Effector memory CD4-positive, alpha-beta T cell (primary cell): ENCODE results near the gene XPO4.

Source experiments
- DNase-seq, 3 donors: peaks; one replicate each; pipeline ENCODE4 v3.0.0-alpha.2; 2020
- H3K27ac ChIP-seq: 2 replicates; pipeline ENCODE4 v1.7.0; 2013; ENCODE audit warnings: mild to moderate bottlenecking, low read length, moderate library complexity; ENCODE audit not compliant: insufficient read depth, poor library complexity, severe bottlenecking
- H3K27me3 ChIP-seq: replicated peaks from 2 replicates; pipeline ENCODE4 v1.7.0; 2013; ENCODE audit warnings: mild to moderate bottlenecking, low read length; ENCODE audit not compliant: insufficient read depth, control insufficient read depth, poor library complexity, severe bottlenecking
- H3K36me3 ChIP-seq: 2 replicates; pipeline ENCODE4 v1.7.0; 2013; ENCODE audit warnings: mild to moderate bottlenecking, low read length, moderate library complexity; ENCODE audit not compliant: control insufficient read depth, insufficient read depth
- H3K4me1 ChIP-seq: 2 replicates; pipeline ENCODE4 v1.7.0; 2013; ENCODE audit warnings: low read length, mild to moderate bottlenecking; ENCODE audit not compliant: control insufficient read depth, insufficient read depth, poor library complexity, severe bottlenecking
- H3K4me3 ChIP-seq: 2 replicates; pipeline ENCODE4 v1.7.0; 2013; ENCODE audit warnings: low read length, low read depth, mild to moderate bottlenecking; ENCODE audit not compliant: insufficient read depth, poor library complexity, severe bottlenecking
- H3K9me3 ChIP-seq: 2 replicates; pipeline ENCODE4 v1.7.0; 2013; ENCODE audit warnings: mild to moderate bottlenecking, low read length, moderate library complexity; ENCODE audit not compliant: control insufficient read depth

XPO4 gene

GRCh38 chr13:20796791-20797508 is 105.6 kb downstream of the XPO4 start:
- no peaks in the 10 kb centered on the region for H3K27me3 ChIP-seq
- no peak overlapping the region for H3K27ac ChIP-seq
- H3K36me3 ChIP-seq, result peaks cover 40% of the 10 kb centered on the region
- H3K4me1 ChIP-seq, result no peaks in the 10 kb centered on the region
- H3K9me3 ChIP-seq, result no peaks in the 10 kb centered on the region
- H3K4me3 ChIP-seq, result no peak overlapping the region
- DNase-seq, result no peak

- H3K27ac ChIP-seq, result no peak overlapping the region
- H3K36me3 ChIP-seq, result peaks cover 29% of the 10 kb centered on the region
These were observed 112.9 kb downstream of the XPO4 start for GRCh38 chr13:20789665-20790064.

GRCh38 chr13:20788312-20788711 is 114.2 kb downstream of the XPO4 start:
- no peak overlapping the region for H3K27ac ChIP-seq
- no peaks in the 10 kb centered on the region for H3K4me1 ChIP-seq
- no peaks in the 10 kb centered on the region for H3K27me3 ChIP-seq
- no peaks in the 10 kb centered on the region for H3K9me3 ChIP-seq
- peaks cover 31% of the 10 kb centered on the region for H3K36me3 ChIP-seq
- no peak for DNase-seq
- H3K4me3 ChIP-seq, result no peak overlapping the region

More at GRCh38 chr13:20789665-20790064, 112.9 kb downstream of the XPO4 start:
- no peak for DNase-seq
- no peak overlapping the region for H3K4me3 ChIP-seq
- H3K4me1 ChIP-seq, result no peaks in the 10 kb centered on the region
- no peaks in the 10 kb centered on the region for H3K27me3 ChIP-seq
- no peaks in the 10 kb centered on the region for H3K9me3 ChIP-seq

GRCh38 chr13:20787180-20787579 is 115.4 kb downstream of the XPO4 start:
- Histone ChIP-seq H3K27me3 (no peaks in the 10 kb centered on the region), H3K4me1 (no peaks in the 10 kb centered on the region), H3K9me3 (no peaks in the 10 kb centered on the region), H3K4me3 (no peak overlapping the region), H3K27ac (no peak overlapping the region), H3K36me3 (peaks cover 35% of the 10 kb centered on the region)
- no peak for DNase-seq

- no peak for DNase-seq
- Histone ChIP-seq H3K4me1 (no peaks in the 10 kb centered on the region), H3K4me3 (no peak overlapping the region), H3K27me3 (no peaks in the 10 kb centered on the region), H3K27ac (no peak overlapping the region), H3K9me3 (no peaks in the 10 kb centered on the region), H3K36me3 (peaks cover 20% of the 10 kb centered on the region)
These were observed 120.3 kb downstream of the XPO4 start for GRCh38 chr13:20782116-20782708.

- no peaks in the 10 kb centered on the region for H3K4me1 ChIP-seq
- peaks cover 11% of the 10 kb centered on the region for H3K36me3 ChIP-seq
- H3K27me3 ChIP-seq, result no peaks in the 10 kb centered on the region
- no peaks in the 10 kb centered on the region for H3K9me3 ChIP-seq
- H3K27ac ChIP-seq, result no peak overlapping the region
- no peak for DNase-seq
- no peak overlapping the region for H3K4me3 ChIP-seq
These were observed 122.2 kb downstream of the XPO4 start for GRCh38 chr13:20780317-20780716.

GRCh38 chr13:20779405-20779804 is 123.1 kb downstream of the XPO4 start:
- no peaks in the 10 kb centered on the region for H3K27me3 ChIP-seq

GRCh38 chr13:20778311-20778710 is 124.2 kb downstream of the XPO4 start:
- Histone ChIP-seq H3K36me3 (peaks cover 5% of the 10 kb centered on the region), H3K27ac (no peak overlapping the region), H3K4me3 (no peak overlapping the region), H3K4me1 (peaks cover 4% of the 10 kb centered on the region), H3K9me3 (no peaks in the 10 kb centered on the region), H3K27me3 (no peaks in the 10 kb centered on the region)
- no peak for DNase-seq

More at GRCh38 chr13:20779405-20779804, 123.1 kb downstream of the XPO4 start:
- H3K9me3 ChIP-seq, result no peaks in the 10 kb centered on the region
- H3K4me3 ChIP-seq, result no peak overlapping the region
- no peaks in the 10 kb centered on the region for H3K4me1 ChIP-seq
- H3K27ac ChIP-seq, result no peak overlapping the region
- peaks cover 11% of the 10 kb centered on the region for H3K36me3 ChIP-seq
- DNase-seq, result no peak

- H3K4me3 ChIP-seq, result no peak overlapping the region
- no peak for DNase-seq
- no peaks in the 10 kb centered on the region for H3K9me3 ChIP-seq
- no peaks in the 10 kb centered on the region for H3K27me3 ChIP-seq
- no peaks in the 10 kb centered on the region for H3K36me3 ChIP-seq
- H3K4me1 ChIP-seq, result peaks cover 12% of the 10 kb centered on the region
- no peak overlapping the region for H3K27ac ChIP-seq
These were observed 125.8 kb downstream of the XPO4 start for GRCh38 chr13:20776751-20777150.

GRCh38 chr13:20775961-20776360 is 126.6 kb downstream of the XPO4 start:
- H3K4me3 ChIP-seq, result no peak overlapping the region
- DNase-seq, result no peak
- H3K27me3 ChIP-seq, result no peaks in the 10 kb centered on the region
- no peaks in the 10 kb centered on the region for H3K9me3 ChIP-seq
- H3K27ac ChIP-seq, result no peak overlapping the region
- peaks cover 12% of the 10 kb centered on the region for H3K4me1 ChIP-seq
- H3K36me3 ChIP-seq, result no peaks in the 10 kb centered on the region
